ENCODE results near the gene TRO. TPM values are rescaled to one million over a fixed set of nuclear protein-coding genes. Genes with fewer than 3 reads are reported as not detected.

The TRO gene
- total and polyA plus RNA-seq, 9 of the 15 experiments (the other 6 are each of a cell fraction or from before 2014, with no cell fraction given) = 0.18 to 1.7 (median 0.41) TPM

DNA sequence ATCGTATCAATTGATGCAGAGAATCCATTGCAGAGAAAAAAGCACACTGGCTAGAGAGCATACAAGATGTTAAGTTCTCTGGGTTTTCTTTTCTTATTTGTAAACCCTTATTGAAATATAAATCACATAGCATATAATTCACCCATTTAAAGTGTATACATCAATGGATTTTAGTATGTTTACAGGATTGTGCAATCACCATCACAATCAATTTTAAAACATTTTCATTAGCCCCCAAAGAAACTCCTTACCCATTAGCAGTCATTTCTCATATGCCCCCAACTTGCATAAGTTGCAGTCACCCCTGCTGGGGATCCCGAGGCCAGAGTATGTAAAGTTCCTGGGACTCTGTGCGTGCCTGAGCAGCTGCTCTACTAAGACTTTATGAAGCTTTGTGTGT, 34.9 kb upstream of the TRO start:
- Histone ChIP-seq H3K9me1 (ENCODE audit: control insufficient read depth, insufficient read depth, low read length) (no peaks in the 10 kb centered on the region), H3K27me3 (ENCODE audit: control insufficient read depth in 2 of 2, insufficient read depth in 2 of 2, low read length in 2 of 2) (no peaks in the 10 kb centered on the region), H3K36me3 (ENCODE audit: control insufficient read depth, insufficient read depth, low read length) (no peaks in the 10 kb centered on the region), H3K4me3 (no peak overlapping the region), H3K79me2 (ENCODE audit: control insufficient read depth, insufficient read depth, low read length) (no peaks in the 10 kb centered on the region), H2AFZ (ENCODE audit: low read depth, low read length) (no peak overlapping the region), H3K9me3 (replicated peaks; ENCODE audit: control insufficient read depth, insufficient read depth, low read depth, low read length) (no peaks in the 10 kb centered on the region), H3K4me1 (replicated peaks in 1 of 2; ENCODE audit: control insufficient read depth in 2 of 2, insufficient read depth in 2 of 2, low read length in 2 of 2) (no peaks in the 10 kb centered on the region), H3K27ac (ENCODE audit: extremely low read depth, low read depth, low read length) (no peak overlapping the region), H3K9ac (ENCODE audit: insufficient read depth in 1 of 2, low read depth in 2 of 2, low read length in 2 of 2) (no peak overlapping the region), H3K4me2 (ENCODE audit: insufficient read depth, low read length) (no peak overlapping the region), H4K20me1 (replicated peaks; ENCODE audit: control insufficient read depth, insufficient read depth, low read length) (no peaks in the 10 kb centered on the region)
- 5% methylated on average over 3 of the region's 3 CpGs for WGBS (ENCODE audit: insufficient coverage, low coverage, missing lambda C conversion rate)
- DNase-seq (ENCODE audit: extremely low read depth in 1 of 4, low spot score in 3 of 4) = no peak
- in situ Hi-C loops (cut with MboI) (no loop called here), intact Hi-C loops (cut with micrococcal nuclease) (no loop called here)
- CTCF ChIA-PET (ENCODE audit: low intra/inter-chr PET ratio) = no interaction called here
- no peak for ATAC-seq
- POLR2A ChIA-PET = no interaction called here
- TF ChIP-seq, protein P1, sequence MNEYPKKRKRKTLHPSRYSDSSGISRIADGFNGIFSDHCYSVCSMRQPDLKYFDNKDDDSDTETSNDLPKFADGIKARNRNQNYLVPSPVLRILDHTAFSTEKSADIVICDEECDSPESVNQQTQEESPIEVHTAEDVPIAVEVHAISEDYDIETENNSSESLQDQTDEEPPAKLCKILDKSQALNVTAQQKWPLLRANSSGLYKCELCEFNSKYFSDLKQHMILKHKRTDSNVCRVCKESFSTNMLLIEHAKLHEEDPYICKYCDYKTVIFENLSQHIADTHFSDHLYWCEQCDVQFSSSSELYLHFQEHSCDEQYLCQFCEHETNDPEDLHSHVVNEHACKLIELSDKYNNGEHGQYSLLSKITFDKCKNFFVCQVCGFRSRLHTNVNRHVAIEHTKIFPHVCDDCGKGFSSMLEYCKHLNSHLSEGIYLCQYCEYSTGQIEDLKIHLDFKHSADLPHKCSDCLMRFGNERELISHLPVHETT (CRISPR knock-in tag; conservative IDR thresholded peaks at IDR 0.05 in 1 of 2, IDR thresholded peaks at IDR 0.05 in 1 of 2) = no peak
- TF ChIP-seq CEBPB (tag; IDR thresholded peaks at IDR 0.05) (peak; percentile 63; the same call in 1 of the 2 replicates), CEBPG (CRISPR knock-in tag; IDR thresholded peaks at IDR 0.05) (no peak), CEBPG (tag; conservative IDR thresholded peaks at IDR 0.05 in 1 of 2, IDR thresholded peaks at IDR 0.05 in 1 of 2) (peak in 1 of 2 experiments; percentile 31; a peak in 1 of 4 replicates)
- no TSS peak for BruUV-seq (replicated peaks)
- FAIRE-seq = no peak

All from K562 (cell line).